SJSA1 (cell line): ENCODE data around the gene GDA. TPM values are rescaled to one million over a fixed set of nuclear protein-coding genes. Genes with fewer than 3 reads are reported as not detected.
A peak's percentile ranks its signal among the peaks of the same experiment; 100 is the strongest.
"Not testable (repeated sequence)": the region's sequence is repeated elsewhere in the genome, so short reads cannot be mapped to it uniquely, and the experiment has no call there.

Experiments used
- DNase-seq, 2 experiments: peaks; one replicate each; pipeline ENCODE4 v3.0.0-alpha.2; 2015 to 2020; ENCODE audit warnings: low spot score in 2 of 2, low read depth in 1 of 2
- H3K27ac ChIP-seq: fragments of 250-450 bp; sonication (Bioruptor Pico); 2 replicates; pipeline ENCODE4 v1.5.1; 2020; ENCODE audit warnings: mild to moderate bottlenecking, moderate library complexity
- H3K27me3 ChIP-seq: fragments of 250-450 bp; sonication (Bioruptor Pico); replicated peaks from 2 replicates; pipeline ENCODE4 v1.5.1; 2020; ENCODE audit warnings: mild to moderate bottlenecking, moderate library complexity
- H3K36me3 ChIP-seq: fragments of 250-450 bp; sonication (Bioruptor Pico); 2 replicates; pipeline ENCODE4 v1.5.1; 2020; ENCODE audit warnings: mild to moderate bottlenecking
- H3K4me1 ChIP-seq: fragments of 250-450 bp; sonication (Bioruptor Pico); replicated peaks from 2 replicates; pipeline ENCODE4 v1.6.1; 2021; ENCODE audit warnings: mild to moderate bottlenecking
- H3K4me3 ChIP-seq: fragments of 250-450 bp; sonication (Bioruptor Pico); 2 replicates; pipeline ENCODE4 v1.5.1; 2020; ENCODE audit warnings: mild to moderate bottlenecking
- H3K9me3 ChIP-seq: fragments of 250-450 bp; sonication (Bioruptor Pico); replicated peaks from 2 replicates; pipeline ENCODE4 v1.5.1; 2020; ENCODE audit warnings: mild to moderate bottlenecking
- total RNA-seq: library from RNA; depleted of rRNA; stranded (reverse); fragments of >200 nt; shearing (Covaris generic); gene quantifications from 2 replicates; pipeline ENCODE4 v1.2.3, GENCODE V29; 2014

Gene GDA
- total RNA-seq, 1 experiment from 2014 or later, result 0.39 TPM

DNA sequence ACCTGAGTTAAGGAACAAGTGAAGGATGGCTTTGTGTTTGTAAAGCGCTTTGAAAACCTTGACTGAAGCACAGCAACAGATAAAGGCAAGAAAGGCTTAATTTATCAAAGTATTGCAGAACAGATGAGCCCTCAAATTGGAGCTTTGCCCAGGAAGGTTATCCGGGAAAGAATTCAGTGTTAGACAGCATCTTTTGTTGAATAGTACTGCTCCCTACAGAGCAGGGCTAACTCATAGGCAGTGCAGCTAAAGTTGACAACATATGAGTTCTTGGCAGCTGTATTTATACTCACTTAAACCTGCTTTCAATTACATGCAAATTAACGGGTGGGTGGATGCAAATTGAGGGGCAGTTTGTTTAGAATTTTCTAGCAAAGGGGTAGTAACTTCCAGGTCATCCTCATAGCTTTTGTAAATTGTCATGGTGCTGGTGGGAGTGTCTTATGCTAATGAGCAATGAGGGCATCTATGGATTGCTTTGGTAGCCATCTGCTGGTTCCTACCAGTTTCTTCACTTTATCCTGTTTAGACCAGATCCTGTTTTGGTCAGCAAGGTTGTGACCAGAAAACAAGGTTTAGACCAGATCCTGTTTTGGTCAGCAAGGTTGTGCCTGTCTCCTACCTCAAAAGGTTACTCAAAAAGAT is 105.8 kb downstream of the GDA start:
- no peaks in the 10 kb centered on the region for H3K9me3 ChIP-seq
- H3K4me3 ChIP-seq, result no peak overlapping the region
- H3K27me3 ChIP-seq, result no peaks in the 10 kb centered on the region
- no peak overlapping the region for H3K27ac ChIP-seq
- H3K36me3 ChIP-seq, result no peaks in the 10 kb centered on the region
- no peaks in the 10 kb centered on the region for H3K4me1 ChIP-seq
- DNase-seq, result no peak

DNA sequence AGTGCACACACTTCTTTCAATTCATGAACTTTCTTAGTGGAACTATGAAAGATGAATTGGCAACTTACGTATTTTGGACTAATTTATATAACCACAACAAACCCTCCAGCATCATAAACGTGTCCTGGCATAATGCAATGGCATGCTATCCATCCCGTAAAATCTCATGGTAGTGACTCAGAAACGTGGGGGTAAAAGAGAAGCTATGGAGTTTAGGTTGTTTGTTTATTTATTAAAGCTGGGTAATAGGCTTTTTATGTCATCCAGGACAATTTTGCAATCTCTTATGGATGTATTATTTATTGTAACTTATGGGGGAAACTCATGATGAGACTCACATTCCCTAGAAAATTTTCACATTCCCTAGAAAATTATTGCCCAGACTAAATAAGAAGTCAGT is 106.3 kb downstream of the GDA start:
- Histone ChIP-seq H3K9me3 (no peaks in the 10 kb centered on the region), H3K27ac (no peak overlapping the region), H3K4me3 (no peak overlapping the region), H3K4me1 (no peaks in the 10 kb centered on the region), H3K27me3 (no peaks in the 10 kb centered on the region), H3K36me3 (no peaks in the 10 kb centered on the region)
- DNase-seq, result no peak

DNA sequence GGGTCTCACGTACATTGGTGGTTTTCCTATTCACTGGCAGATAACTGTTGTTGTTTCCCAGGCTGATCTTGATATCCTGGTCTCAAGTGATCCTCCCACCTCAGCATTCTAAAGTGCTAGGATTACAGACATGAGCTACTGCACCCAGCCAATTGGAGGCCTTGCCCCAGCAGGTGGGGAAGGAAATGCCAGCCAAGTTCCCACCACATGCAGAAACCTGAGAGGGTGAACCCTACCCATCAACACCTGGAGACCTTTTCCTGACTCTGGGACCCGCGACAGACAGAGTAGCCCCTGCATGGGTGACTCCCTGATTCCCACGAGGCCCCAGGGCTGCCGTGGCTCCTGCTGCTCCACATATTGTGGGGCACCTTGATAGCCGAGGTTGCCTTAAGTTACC is 107.7 kb downstream of the GDA start:
- no peak for DNase-seq
- H3K4me3 ChIP-seq, result no peak overlapping the region
- no peak overlapping the region for H3K27ac ChIP-seq
- H3K36me3 ChIP-seq, result no peaks in the 10 kb centered on the region
- no peaks in the 10 kb centered on the region for H3K4me1 ChIP-seq
- H3K9me3 ChIP-seq, result no peaks in the 10 kb centered on the region
- no peaks in the 10 kb centered on the region for H3K27me3 ChIP-seq

DNA sequence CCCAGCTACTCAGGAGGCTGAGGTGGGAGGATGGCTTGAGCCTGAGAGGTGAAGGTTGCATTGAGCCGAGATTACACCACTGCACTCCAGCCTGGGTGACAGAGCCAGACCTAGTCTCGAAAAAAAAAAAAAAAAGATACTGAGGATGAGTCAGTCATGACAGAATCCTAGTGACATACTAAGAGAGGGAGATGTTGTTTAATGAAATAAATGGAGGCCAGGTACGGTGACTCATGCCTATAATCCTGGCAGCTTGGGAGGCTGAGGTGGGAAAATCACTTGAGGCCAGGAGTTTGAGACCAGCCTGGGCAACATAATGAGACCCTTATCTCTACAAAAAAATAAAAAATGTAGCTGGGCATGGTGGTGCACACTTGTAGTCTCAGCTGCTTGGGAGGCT is 108.6 kb downstream of the GDA start:
- no peak for DNase-seq
- no peak overlapping the region for H3K4me3 ChIP-seq
- H3K27ac ChIP-seq, result no peak overlapping the region
- H3K4me1 ChIP-seq, result no peaks in the 10 kb centered on the region
- no peaks in the 10 kb centered on the region for H3K27me3 ChIP-seq
- no peaks in the 10 kb centered on the region for H3K36me3 ChIP-seq
- H3K9me3 ChIP-seq, result no peaks in the 10 kb centered on the region

DNA sequence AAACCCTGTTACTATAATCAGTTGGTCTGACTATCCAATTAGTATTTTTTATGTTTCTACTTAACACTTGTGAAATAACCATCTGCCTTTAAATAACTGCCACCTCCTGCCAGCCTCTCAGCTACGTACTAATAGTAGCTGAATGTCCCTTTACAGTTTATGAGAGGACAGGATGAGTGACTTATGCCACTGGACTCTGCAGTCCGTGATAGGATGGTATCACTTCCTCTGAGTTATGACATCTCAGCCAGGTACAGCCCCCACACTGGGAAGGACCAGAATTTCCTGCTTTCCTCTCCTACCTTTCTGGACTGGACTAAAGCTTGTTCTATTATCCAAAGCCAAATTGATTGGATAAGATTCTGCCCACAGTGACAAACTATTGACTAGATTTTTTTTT is 112.8 kb downstream of the GDA start:
- Histone ChIP-seq H3K36me3 (no peaks in the 10 kb centered on the region), H3K27me3 (no peaks in the 10 kb centered on the region), H3K9me3 (no peaks in the 10 kb centered on the region), H3K27ac (no peak overlapping the region), H3K4me3 (no peak overlapping the region), H3K4me1 (no peaks in the 10 kb centered on the region)
- no peak for DNase-seq

DNA sequence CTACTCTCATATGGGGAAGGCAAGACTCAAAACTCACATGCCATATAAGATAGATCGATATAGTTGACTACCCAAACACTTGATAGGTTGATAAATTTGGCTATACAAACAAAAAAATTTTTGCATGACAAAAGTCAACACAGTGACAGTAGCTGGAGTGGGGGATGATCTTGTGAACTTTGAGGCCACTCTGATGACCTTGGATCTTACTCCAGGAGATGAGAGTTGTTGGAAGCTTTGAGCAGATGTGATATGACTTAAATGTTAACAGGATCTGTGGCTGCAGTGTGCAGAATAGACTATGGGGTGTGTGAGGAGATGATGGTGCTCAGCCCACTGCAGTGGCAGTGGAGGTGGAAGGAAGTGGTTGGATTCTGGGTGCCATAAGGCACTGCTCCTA is 114.3 kb downstream of the GDA start:
- no peak overlapping the region for H3K27ac ChIP-seq
- H3K27me3 ChIP-seq, result no peaks in the 10 kb centered on the region
- no peaks in the 10 kb centered on the region for H3K4me1 ChIP-seq
- no peaks in the 10 kb centered on the region for H3K9me3 ChIP-seq
- no peak for DNase-seq
- H3K4me3 ChIP-seq, result no peak overlapping the region
- H3K36me3 ChIP-seq, result no peaks in the 10 kb centered on the region

DNA sequence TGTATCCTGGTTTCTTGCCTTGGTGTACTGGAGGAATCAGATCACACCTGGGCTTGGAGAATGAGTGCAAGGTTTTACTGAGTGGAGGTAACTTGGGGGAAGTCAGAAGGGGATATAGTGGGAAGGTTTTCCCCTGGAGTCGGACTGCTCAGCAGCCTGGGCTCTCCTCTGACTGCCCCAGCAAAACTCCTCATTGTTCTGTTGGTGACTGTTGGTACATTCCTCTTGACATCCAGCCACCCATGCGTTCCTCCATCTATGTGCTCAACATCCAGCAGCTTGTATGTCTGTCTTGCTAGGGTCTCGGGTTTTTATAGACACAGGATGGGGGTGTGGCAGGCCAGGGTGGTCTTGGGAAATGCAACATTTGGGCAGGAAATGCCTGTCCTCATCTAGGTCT is 119.7 kb downstream of the GDA start:
- Histone ChIP-seq H3K9me3 (no peaks in the 10 kb centered on the region), H3K27me3 (no peaks in the 10 kb centered on the region), H3K36me3 (no peaks in the 10 kb centered on the region), H3K4me3 (no peak overlapping the region), H3K27ac (no peak overlapping the region), H3K4me1 (no peaks in the 10 kb centered on the region)
- DNase-seq, result no peak

DNA sequence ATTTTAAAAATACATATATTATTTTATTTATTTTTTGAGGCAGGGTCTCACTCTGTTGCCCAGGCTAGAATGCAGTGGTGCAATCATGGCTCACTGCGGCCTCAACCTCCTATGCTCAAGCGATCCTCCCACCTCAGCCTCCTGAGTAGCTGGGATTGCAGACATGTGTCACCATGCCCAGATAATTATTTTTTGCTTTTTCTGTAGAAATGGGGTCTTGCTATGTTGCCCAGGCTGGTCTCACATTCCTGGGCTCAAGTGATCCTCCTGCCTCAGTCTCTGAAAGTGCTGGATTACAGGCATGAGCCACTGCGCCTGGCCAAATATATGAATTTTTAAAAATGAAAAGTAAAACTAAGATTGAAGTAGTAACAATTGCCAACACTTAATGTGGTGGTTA is 121.1 kb downstream of the GDA start:
- H3K27ac ChIP-seq, DNase-seq, H3K4me3 ChIP-seq: not testable (repeated sequence)

DNA sequence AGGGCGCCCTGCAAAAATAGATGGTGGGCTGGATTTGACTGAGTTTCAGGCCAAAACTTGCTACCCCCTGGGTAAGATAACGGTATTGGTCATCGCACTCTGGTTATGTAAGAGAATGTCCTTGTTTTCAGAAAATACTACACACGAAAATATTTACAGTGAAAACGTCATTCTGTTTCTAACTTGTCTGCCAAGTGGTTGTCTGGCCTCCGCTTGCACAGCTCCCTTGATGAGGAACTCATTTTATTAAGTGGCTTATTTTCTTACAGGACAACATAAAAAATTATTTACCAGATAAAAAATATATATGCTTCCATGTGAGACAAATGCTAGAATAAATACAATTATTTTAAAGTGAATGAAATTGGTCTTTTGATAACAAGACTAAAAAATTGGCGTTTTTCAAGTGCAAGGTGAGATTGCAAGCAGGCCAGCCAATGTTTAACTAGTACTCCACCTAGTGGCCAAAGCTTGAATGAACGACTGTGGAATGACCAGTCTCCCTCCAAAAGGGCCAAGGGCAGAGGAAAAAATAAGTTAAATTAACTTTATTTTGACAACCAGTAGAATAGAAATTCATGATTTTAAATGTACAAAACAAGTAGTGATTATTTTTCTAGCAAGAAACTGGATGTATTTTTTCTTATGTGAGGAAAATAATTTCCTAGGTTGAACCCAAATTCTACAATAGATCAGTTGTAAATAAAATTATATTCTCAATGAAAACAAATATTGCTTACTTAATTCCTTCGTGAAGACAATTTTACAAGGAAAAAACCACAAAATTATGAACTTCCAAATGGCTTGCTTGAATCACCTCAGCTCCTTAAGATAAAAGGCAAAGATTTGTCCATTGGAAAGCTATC is 122.6 kb downstream of the GDA start:
- H3K4me3 ChIP-seq, result no peak overlapping the region
- peak; percentile 20 to 52 for DNase-seq
- H3K36me3 ChIP-seq, result no peaks in the 10 kb centered on the region
- H3K27me3 ChIP-seq, result no peaks in the 10 kb centered on the region
- H3K9me3 ChIP-seq, result no peaks in the 10 kb centered on the region
- H3K27ac ChIP-seq, result no peak overlapping the region
- H3K4me1 ChIP-seq, result no peaks in the 10 kb centered on the region

More for the DNA sequence above, 121.1 kb downstream of the GDA start:
- not testable (repeated sequence) for H3K9me3 ChIP-seq, H3K27me3 ChIP-seq, H3K36me3 ChIP-seq, H3K4me1 ChIP-seq

DNA sequence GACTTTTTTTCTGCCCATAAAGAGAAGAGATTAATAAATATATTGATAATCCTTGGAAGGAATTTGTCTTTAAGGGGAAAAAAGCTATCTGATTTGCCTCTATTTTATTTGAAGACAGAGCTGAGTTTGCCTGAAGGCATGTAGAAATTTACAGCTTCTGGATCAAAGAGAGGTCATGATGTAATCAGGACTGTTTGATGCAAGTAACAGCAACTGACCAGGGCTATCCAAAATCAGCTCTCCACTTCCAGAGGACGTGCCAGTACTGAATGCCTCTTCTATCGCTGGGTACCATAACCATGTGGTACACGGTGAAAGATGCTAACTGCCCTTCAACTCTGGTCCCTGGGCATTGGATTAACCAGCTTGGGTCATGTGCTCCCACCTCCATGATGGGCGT is 125.2 kb downstream of the GDA start:
- no peaks in the 10 kb centered on the region for H3K27me3 ChIP-seq
- no peak overlapping the region for H3K4me3 ChIP-seq
- H3K4me1 ChIP-seq, result no peaks in the 10 kb centered on the region
- no peak overlapping the region for H3K27ac ChIP-seq
- no peaks in the 10 kb centered on the region for H3K36me3 ChIP-seq
- DNase-seq, result no peak
- no peaks in the 10 kb centered on the region for H3K9me3 ChIP-seq

DNA sequence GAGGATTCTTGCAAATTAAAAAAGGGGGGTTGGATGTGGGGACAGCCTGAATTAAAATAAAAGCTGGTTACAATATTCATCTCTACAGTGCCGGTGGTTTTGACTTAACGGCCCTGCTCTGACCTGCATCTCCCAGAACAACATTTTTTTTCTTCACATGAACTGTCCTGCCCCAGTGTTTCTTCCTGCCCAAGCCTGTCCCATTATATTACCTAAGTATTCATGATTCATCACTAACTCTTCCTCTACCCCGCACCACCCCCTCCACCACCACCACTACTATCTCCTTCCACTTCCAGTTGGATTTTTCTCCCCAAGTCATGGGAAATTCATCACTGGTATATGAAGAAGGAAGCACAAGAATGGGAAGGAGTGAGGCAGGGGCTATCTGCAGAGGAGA is 125.7 kb downstream of the GDA start:
- no peak overlapping the region for H3K27ac ChIP-seq
- H3K36me3 ChIP-seq, result no peaks in the 10 kb centered on the region
- H3K4me3 ChIP-seq, result no peak overlapping the region
- H3K27me3 ChIP-seq, result no peaks in the 10 kb centered on the region
- H3K9me3 ChIP-seq, result no peaks in the 10 kb centered on the region
- no peaks in the 10 kb centered on the region for H3K4me1 ChIP-seq
- no peak for DNase-seq

DNA sequence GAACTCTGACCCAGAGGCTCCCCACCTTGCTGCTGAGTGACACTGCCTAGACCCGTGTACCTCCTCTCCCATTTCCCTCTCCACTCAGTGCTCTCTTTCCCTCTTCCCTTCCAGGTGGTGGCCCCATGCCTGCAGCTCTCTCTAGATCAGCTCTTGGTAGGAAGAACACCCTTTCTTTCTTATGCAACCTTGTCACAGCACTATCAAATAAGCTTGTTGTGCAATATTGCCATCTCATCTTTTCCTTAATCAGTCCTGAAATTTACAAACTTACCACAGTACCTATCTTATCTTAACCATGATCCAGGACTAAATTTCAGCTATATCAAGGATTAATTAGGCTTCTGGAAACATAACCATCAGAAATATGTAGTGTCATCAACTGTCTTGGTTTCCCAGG is 127.2 kb downstream of the GDA start:
- no peak overlapping the region for H3K27ac ChIP-seq
- no peaks in the 10 kb centered on the region for H3K27me3 ChIP-seq
- H3K36me3 ChIP-seq, result no peaks in the 10 kb centered on the region
- no peaks in the 10 kb centered on the region for H3K9me3 ChIP-seq
- H3K4me1 ChIP-seq, result no peaks in the 10 kb centered on the region
- H3K4me3 ChIP-seq, result no peak overlapping the region
- DNase-seq, result no peak

DNA sequence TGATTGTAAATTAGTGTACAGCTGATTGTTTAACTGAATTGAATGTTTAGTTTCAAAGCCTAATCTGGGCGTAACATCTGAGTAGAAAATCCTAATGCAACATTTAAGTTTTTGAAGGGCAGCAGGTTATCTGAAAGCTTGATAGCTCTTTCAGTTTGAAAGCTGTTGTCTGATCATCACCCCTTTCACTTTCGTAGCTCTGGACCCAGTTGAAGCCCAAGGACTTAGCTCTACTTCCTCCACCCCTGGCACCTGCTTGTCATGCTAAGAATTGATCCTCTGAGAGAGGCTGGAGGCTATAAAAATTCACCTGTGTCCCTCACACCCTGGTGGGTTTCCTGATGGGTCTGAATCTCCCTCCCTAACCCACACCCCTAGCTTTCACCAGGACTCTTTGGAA is 129.7 kb downstream of the GDA start:
- H3K4me1 ChIP-seq, result no peaks in the 10 kb centered on the region
- H3K27ac ChIP-seq, result no peak overlapping the region
- H3K36me3 ChIP-seq, result no peaks in the 10 kb centered on the region
- no peaks in the 10 kb centered on the region for H3K9me3 ChIP-seq
- H3K4me3 ChIP-seq, result no peak overlapping the region
- DNase-seq, result no peak
- H3K27me3 ChIP-seq, result no peaks in the 10 kb centered on the region

DNA sequence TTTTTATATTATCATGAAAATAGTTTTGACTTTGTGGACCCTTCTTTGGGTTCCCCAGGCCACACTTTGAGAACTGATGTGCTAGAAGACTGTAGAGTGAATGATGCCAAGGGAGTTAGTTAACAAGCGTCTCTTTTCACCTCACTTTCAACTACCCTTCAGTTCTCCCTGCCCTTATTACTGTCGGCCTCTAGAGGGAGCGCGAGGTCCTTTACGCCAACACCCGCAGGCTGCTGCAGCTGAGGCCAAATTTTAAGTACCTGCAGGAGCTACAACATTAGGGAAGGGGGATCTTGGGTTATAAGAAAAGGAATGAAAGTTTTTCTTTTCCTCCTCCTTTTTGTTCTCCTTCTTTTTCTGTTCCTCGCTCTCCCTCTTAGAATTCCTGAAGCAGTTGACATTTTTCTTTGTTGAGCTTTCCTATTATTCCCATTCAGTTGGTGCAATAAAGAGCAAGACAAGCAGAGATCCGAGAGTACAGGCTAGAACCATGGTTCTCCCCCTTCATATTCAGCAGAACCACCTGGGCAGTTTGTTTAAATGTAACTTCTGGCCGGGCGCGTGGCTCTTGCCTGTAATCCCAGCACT is 131.8 kb downstream of the GDA start:
- Histone ChIP-seq H3K36me3 (no peaks in the 10 kb centered on the region), H3K4me3 (no peak overlapping the region), H3K27ac (no peak overlapping the region), H3K4me1 (no peaks in the 10 kb centered on the region), H3K9me3 (no peaks in the 10 kb centered on the region), H3K27me3 (no peaks in the 10 kb centered on the region)
- peak; percentile 43 to 55 for DNase-seq
